ENCODE data around the gene DDX54. TPM values are rescaled to one million over a fixed set of nuclear protein-coding genes. Genes with fewer than 3 reads are reported as not detected.

DDX54 gene
- total RNA-seq, 6 experiments from 2014 or later: 60.1 to 71.0 (median 61.9) TPM

GRCh38 chr12:113186033-113186365, 721 bp upstream of the DDX54 start:
- H3K9me3 Mint-ChIP-seq: no peaks in the 10 kb centered on the region
- peak overlapping the region; percentile 93 for H3K27ac Mint-ChIP-seq
- peak; percentile 28 for DNase-seq
- H3K4me3 Mint-ChIP-seq: peak overlapping the region; percentile 93
- H3K27me3 Mint-ChIP-seq (ENCODE audit: insufficient read depth): peaks cover 2% of the 10 kb centered on the region
- peaks cover 17% of the 10 kb centered on the region for H3K36me3 Mint-ChIP-seq (ENCODE audit: low read depth)
- peaks cover 30% of the 10 kb centered on the region for H3K4me1 Mint-ChIP-seq (ENCODE audit: low read depth)
- TF ChIP-seq CTCF (IDR thresholded peaks at IDR 0.05): no peak

- Mint-ChIP-seq H3K27me3 (ENCODE audit: insufficient read depth) (no peaks in the 10 kb centered on the region; the same call in 1 of the 2 replicates), H3K36me3 (ENCODE audit: low read depth) (peaks cover 16% of the 10 kb centered on the region), H3K9me3 (no peaks in the 10 kb centered on the region), H3K4me3 (peak overlapping the region; percentile 93), H3K27ac (peak overlapping the region; percentile 93), H3K4me1 (ENCODE audit: low read depth) (peaks cover 35% of the 10 kb centered on the region)
- TF ChIP-seq CTCF (IDR thresholded peaks at IDR 0.05): no peak
- peak; percentile 94 for DNase-seq
These were observed 438 bp downstream of the DDX54 start for GRCh38 chr12:113184900-113185179.

GRCh38 chr12:113184098-113184899, 979 bp downstream of the DDX54 start:
- Mint-ChIP-seq H3K27ac (peak overlapping the region; percentile 93), H3K9me3 (no peaks in the 10 kb centered on the region), H3K36me3 (ENCODE audit: low read depth) (peaks cover 17% of the 10 kb centered on the region), H3K4me3 (peak overlapping the region; percentile 93), H3K27me3 (ENCODE audit: insufficient read depth) (no peaks in the 10 kb centered on the region; the same call in 1 of the 2 replicates), H3K4me1 (ENCODE audit: low read depth) (peaks cover 36% of the 10 kb centered on the region)
- TF ChIP-seq CTCF (IDR thresholded peaks at IDR 0.05): no peak
- DNase-seq: no peak

- Mint-ChIP-seq H3K27ac (peak overlapping the region; percentile 93; the same call in 1 of the 2 replicates), H3K4me3 (peak overlapping the region; percentile 93), H3K9me3 (no peaks in the 10 kb centered on the region)
These were observed 2.2 kb downstream of the DDX54 start for GRCh38 chr12:113183030-113183589.

GRCh38 chr12:113181975-113182374, 3.3 kb downstream of the DDX54 start:
- H3K27me3 Mint-ChIP-seq (ENCODE audit: insufficient read depth): no peaks in the 10 kb centered on the region; the same call in 1 of the 2 replicates
- no peak for TF ChIP-seq CTCF (IDR thresholded peaks at IDR 0.05)
- peaks cover 28% of the 10 kb centered on the region for H3K36me3 Mint-ChIP-seq (ENCODE audit: low read depth)
- DNase-seq: no peak
- H3K9me3 Mint-ChIP-seq: peaks cover 6% of the 10 kb centered on the region; the same call in 1 of the 2 replicates
- no peak overlapping the region for H3K4me3 Mint-ChIP-seq
- peaks cover 30% of the 10 kb centered on the region for H3K4me1 Mint-ChIP-seq (ENCODE audit: low read depth)
- H3K27ac Mint-ChIP-seq: no peak overlapping the region

More at GRCh38 chr12:113183030-113183589, 2.2 kb downstream of the DDX54 start:
- no peak for DNase-seq
- Mint-ChIP-seq H3K27me3 (ENCODE audit: insufficient read depth) (no peaks in the 10 kb centered on the region; the same call in 1 of the 2 replicates), H3K4me1 (ENCODE audit: low read depth) (peaks cover 36% of the 10 kb centered on the region), H3K36me3 (ENCODE audit: low read depth) (peaks cover 17% of the 10 kb centered on the region)
- no peak for TF ChIP-seq CTCF (IDR thresholded peaks at IDR 0.05)

Data from HFFc6 (cell line).